Measurements from ENCODE around the gene DOCK10.

The DOCK10 gene

GRCh38 chr2:225074366-225074765 is 32.1 kb upstream of the DOCK10 start (continued):
- TF ChIP-seq ARNTL (CRISPR knock-in tag; IDR thresholded peaks at IDR 0.05; ENCODE audit: borderline replicate concordance, low read depth) (no peak), PPARA (CRISPR knock-in tag; IDR thresholded peaks at IDR 0.05; ENCODE audit: borderline replicate concordance) (no peak), ZC3H10 (CRISPR knock-in tag; IDR thresholded peaks at IDR 0.05) (no peak), OSR1 (CRISPR knock-in tag; IDR thresholded peaks at IDR 0.05) (no peak)

- TF ChIP-seq CREB5 (CRISPR knock-in tag; IDR thresholded peaks at IDR 0.05; ENCODE audit: low read depth) (no peak), BACH2 (CRISPR knock-in tag; IDR thresholded peaks at IDR 0.05; ENCODE audit: borderline replicate concordance) (no peak), ZC3H10 (CRISPR knock-in tag; IDR thresholded peaks at IDR 0.05) (no peak), ZNF8 (CRISPR knock-in tag; IDR thresholded peaks at IDR 0.05) (no peak), ARNTL (CRISPR knock-in tag; IDR thresholded peaks at IDR 0.05; ENCODE audit: borderline replicate concordance, low read depth) (no peak), OSR1 (CRISPR knock-in tag; IDR thresholded peaks at IDR 0.05) (no peak), ISL1 (CRISPR knock-in tag; IDR thresholded peaks at IDR 0.05) (no peak), CSRNP3 (CRISPR knock-in tag; IDR thresholded peaks at IDR 0.05) (no peak), ZFP30 (CRISPR knock-in tag; IDR thresholded peaks at IDR 0.05) (no peak), PPARA (CRISPR knock-in tag; IDR thresholded peaks at IDR 0.05; ENCODE audit: borderline replicate concordance) (no peak), TSHZ2 (CRISPR knock-in tag; IDR thresholded peaks at IDR 0.05) (no peak), ZFP3 (CRISPR knock-in tag; IDR thresholded peaks at IDR 0.05) (no peak), TCF4 (CRISPR knock-in tag; IDR thresholded peaks at IDR 0.05; ENCODE audit: borderline replicate concordance) (no peak), SNAI2 (CRISPR knock-in tag; IDR thresholded peaks at IDR 0.05) (no peak)
- ATAC-seq, result no peak
Observed at GRCh38 chr2:225073198-225073597, 30.9 kb upstream of the DOCK10 start.

- ATAC-seq, result no peak
- no peak for TF ChIP-seq ZFP3 (CRISPR knock-in tag; IDR thresholded peaks at IDR 0.05)
- TF ChIP-seq PATZ1 (CRISPR knock-in tag; IDR thresholded peaks at IDR 0.05; ENCODE audit: borderline replicate concordance), result no peak
- TF ChIP-seq OSR1 (CRISPR knock-in tag; IDR thresholded peaks at IDR 0.05), result no peak
Observed at GRCh38 chr2:225072444-225072843, 30.2 kb upstream of the DOCK10 start.

- TF ChIP-seq TOX (CRISPR knock-in tag; IDR thresholded peaks at IDR 0.05; ENCODE audit: borderline replicate concordance), result no peak
- no peak for TF ChIP-seq ZC3H10 (CRISPR knock-in tag; IDR thresholded peaks at IDR 0.05)
- no peak for TF ChIP-seq ISL1 (CRISPR knock-in tag; IDR thresholded peaks at IDR 0.05)
- no peak for TF ChIP-seq POU6F1 (CRISPR knock-in tag; IDR thresholded peaks at IDR 0.05; ENCODE audit: borderline replicate concordance, low read depth)
- no peak for TF ChIP-seq OSR1 (CRISPR knock-in tag; IDR thresholded peaks at IDR 0.05)
- no peak for TF ChIP-seq CSRNP3 (CRISPR knock-in tag; IDR thresholded peaks at IDR 0.05)
- TF ChIP-seq CREB5 (CRISPR knock-in tag; IDR thresholded peaks at IDR 0.05; ENCODE audit: low read depth), result no peak
- no peak for TF ChIP-seq CSDC2 (CRISPR knock-in tag; IDR thresholded peaks at IDR 0.05)
- TF ChIP-seq ESRRG (CRISPR knock-in tag; IDR thresholded peaks at IDR 0.05), result no peak
- ATAC-seq, result no peak
Observed at GRCh38 chr2:225070811-225071210, 28.5 kb upstream of the DOCK10 start.
